Thyroid gland (tissue), 4 donors: ENCODE measurements around the gene ZFR. TPM values are rescaled to one million over a fixed set of nuclear protein-coding genes. Genes with fewer than 3 reads are reported as not detected.

ENCODE experiments used
- DNase-seq, 2 donors: peaks; one replicate each; pipeline ENCODE4 v3.0.0-alpha.2; 2019
- H3K27ac ChIP-seq, 3 donors: fragments of 200-600 bp; sonication (generic); 1 replicate in 2 of 3; 2 replicates in 1 of 3; pipeline ENCODE4 v1.5.1; 2016 to 2019; ENCODE audit warnings: mild to moderate bottlenecking in 1 of 3, moderate library complexity in 1 of 3
- H3K27me3 ChIP-seq: fragments of 200-600 bp; sonication (generic); one replicate; pipeline ENCODE4 v1.5.1; 2019
- H3K36me3 ChIP-seq, 2 donors: fragments of 200-600 bp; sonication (generic); one replicate each; pipeline ENCODE4 v1.5.1; 2016 to 2019
- H3K4me1 ChIP-seq, 2 donors: fragments of 200-600 bp; sonication (generic); one replicate each; pipeline ENCODE4 v1.5.1; 2017 to 2019
- H3K4me3 ChIP-seq, 3 donors: fragments of 200-600 bp; sonication (generic); replicated peaks in 1 of 3; 1 replicate in 2 of 3; 2 replicates in 1 of 3; pipeline ENCODE4 v1.5.1; 2016; ENCODE audit warnings: mild to moderate bottlenecking in 1 of 3
- H3K9me3 ChIP-seq: fragments of 200-600 bp; sonication (generic); one replicate; pipeline ENCODE4 v1.5.1; 2017
- POLR2A ChIP-seq, 2 donors: fragments of 450-650 bp; IDR thresholded peaks; one replicate each; pipeline ENCODE4 v1.6.1; 2017; ENCODE audit warnings: antibody characterized with exemption in 2 of 2, mild to moderate bottlenecking in 2 of 2, moderate library complexity in 1 of 2
- WGBS, 2 donors: methylation state at CpG; one replicate each; pipeline ENCODE4 v1.1.5; 2017; 5-methylcytosine and 5-hydroxymethylcytosine counted together
- intact Hi-C: fragments of 100-400 bp; cut with DNase I; formaldehyde crosslinking; loops from one replicate; pipeline ENCODE4 v1.15.1; 2023
- total RNA-seq, 4 donors: library from RNA; depleted of rRNA; stranded (reverse); fragments of >200 nt; gene quantifications; one replicate each; pipeline ENCODE4 v1.2.3, GENCODE V29; 2016
- TF ChIP-seq, protein P1 (sequence below), 6 experiments: fragments of 200-600 bp in 3 of 6; fragments of 450-650 bp in 3 of 6; sonication (generic) in 3 of 6; IDR thresholded peaks; one replicate each; pipeline ENCODE4 v1.5.1; 2016 to 2019; ENCODE audit warnings: antibody characterized with exemption in 6 of 6, mild to moderate bottlenecking in 2 of 6, inconsistent platforms in 1 of 6, moderate library complexity in 1 of 6

ZFR gene
- total RNA-seq, 4 donors from 2014 or later: 85.1 to 109 (median 92.2) TPM

DNA sequence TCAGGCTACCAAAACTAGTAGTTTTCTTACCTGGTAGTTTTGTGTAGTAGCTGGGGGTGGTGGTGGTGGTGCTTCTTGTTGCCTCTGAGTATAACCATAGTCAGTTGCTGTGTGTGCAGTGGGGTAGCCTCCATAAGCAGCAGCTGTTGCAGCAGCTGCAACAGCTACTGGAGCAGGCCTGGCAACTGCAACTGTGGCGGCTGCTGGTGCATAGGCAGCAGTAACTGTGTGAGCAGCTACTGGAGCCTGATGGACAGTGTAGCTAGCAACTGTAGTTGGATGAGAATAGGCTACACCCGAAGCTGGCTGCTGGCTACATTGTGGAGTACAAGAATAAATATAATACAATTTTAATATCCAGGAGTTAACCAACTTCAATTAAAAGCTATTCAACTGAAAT lies 24.7 kb downstream of the ZFR start:
- H3K27me3 ChIP-seq: no peaks in the 10 kb centered on the region
- no peaks in the 10 kb centered on the region for H3K9me3 ChIP-seq
- H3K4me1 ChIP-seq: peaks cover 16 to 18% of the 10 kb centered on the region in 2 donors
- 59 to 82% methylated on average over 2 of the region's 2 CpGs for WGBS, 2 donors
- TF ChIP-seq, protein P1, sequence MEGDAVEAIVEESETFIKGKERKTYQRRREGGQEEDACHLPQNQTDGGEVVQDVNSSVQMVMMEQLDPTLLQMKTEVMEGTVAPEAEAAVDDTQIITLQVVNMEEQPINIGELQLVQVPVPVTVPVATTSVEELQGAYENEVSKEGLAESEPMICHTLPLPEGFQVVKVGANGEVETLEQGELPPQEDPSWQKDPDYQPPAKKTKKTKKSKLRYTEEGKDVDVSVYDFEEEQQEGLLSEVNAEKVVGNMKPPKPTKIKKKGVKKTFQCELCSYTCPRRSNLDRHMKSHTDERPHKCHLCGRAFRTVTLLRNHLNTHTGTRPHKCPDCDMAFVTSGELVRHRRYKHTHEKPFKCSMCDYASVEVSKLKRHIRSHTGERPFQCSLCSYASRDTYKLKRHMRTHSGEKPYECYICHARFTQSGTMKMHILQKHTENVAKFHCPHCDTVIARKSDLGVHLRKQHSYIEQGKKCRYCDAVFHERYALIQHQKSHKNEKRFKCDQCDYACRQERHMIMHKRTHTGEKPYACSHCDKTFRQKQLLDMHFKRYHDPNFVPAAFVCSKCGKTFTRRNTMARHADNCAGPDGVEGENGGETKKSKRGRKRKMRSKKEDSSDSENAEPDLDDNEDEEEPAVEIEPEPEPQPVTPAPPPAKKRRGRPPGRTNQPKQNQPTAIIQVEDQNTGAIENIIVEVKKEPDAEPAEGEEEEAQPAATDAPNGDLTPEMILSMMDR (IDR thresholded peaks at IDR 0.05): no peak
- no peak for TF ChIP-seq POLR2A (IDR thresholded peaks at IDR 0.05)
- no peak for DNase-seq
- intact Hi-C loops: no loop called here
- H3K36me3 ChIP-seq: peaks cover 7 to 8% of the 10 kb centered on the region in 2 donors
- H3K27ac ChIP-seq: no peak overlapping the region
- no peak overlapping the region for H3K4me3 ChIP-seq

DNA sequence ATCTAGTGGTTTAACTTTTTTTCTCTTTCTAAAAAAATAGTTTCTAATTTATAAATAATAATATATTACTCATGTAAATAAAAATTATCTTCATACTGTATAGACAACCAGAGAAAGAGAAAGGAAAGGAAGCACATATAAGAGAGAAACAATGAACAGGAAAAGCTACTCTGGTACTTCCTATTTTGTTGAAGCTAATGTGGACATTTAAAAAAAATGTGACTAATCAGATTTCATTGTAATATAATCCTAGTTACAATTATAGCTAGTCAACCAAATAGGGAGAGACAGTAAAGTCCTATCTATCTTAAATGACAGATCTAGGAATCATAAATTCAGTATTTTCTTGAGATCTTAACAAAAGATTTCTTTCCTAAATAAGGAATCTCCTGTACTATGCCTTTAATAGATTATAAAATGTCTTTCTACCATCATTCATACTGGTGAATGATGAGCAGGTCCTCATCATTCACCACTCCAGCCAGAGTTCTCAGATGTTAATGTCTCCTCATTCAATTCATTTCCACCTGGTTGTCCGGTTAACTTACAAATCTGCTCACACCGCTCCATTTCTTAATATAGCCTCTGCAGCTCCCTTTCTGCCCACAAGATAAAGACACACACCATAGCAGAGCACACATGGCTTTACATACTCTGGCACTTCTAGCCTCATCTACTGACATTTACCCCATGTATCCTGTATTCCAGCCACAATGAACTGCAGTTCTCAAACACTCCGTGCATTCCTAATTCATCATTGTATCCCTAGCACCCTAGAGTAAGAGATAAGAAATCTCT lies 30.9 kb downstream of the ZFR start:
- no peak for DNase-seq
- intact Hi-C loops: no loop called here
- no peaks in the 10 kb centered on the region for H3K27me3 ChIP-seq
- TF ChIP-seq, protein P1 (IDR thresholded peaks at IDR 0.05): no peak
- TF ChIP-seq POLR2A (IDR thresholded peaks at IDR 0.05): no peak
- no peak overlapping the region for H3K27ac ChIP-seq
- no peaks in the 10 kb centered on the region for H3K4me1 ChIP-seq
- H3K4me3 ChIP-seq: no peak overlapping the region
- H3K36me3 ChIP-seq: peaks cover 24 to 27% of the 10 kb centered on the region in 2 donors
- WGBS, 2 donors: 88% methylated on average over 3 of the region's 3 CpGs
- H3K9me3 ChIP-seq: no peaks in the 10 kb centered on the region

DNA sequence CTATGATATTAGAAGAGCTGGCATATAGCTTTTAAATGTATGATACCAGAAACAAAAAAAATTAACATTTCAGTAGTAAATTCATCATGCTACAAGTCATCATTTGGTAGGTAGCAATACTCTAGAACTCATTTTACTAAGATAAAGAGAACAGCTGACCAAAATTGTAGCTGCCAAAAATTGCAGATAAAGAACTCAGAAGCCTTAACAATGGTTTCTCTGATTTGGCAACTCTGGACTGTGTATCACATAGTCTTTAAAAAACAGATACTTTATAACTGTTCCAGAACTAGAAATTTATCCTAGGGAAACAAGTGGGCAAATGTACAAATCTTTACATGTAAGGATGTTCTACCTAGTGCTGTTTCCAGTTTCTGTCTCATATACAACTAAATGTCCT lies 33.9 kb downstream of the ZFR start:
- H3K4me1 ChIP-seq: no peaks in the 10 kb centered on the region
- H3K27me3 ChIP-seq: no peaks in the 10 kb centered on the region
- no peak overlapping the region for H3K4me3 ChIP-seq
- TF ChIP-seq, protein P1 (IDR thresholded peaks at IDR 0.05): no peak
- TF ChIP-seq POLR2A (IDR thresholded peaks at IDR 0.05): no peak
- intact Hi-C loops: no loop called here
- H3K27ac ChIP-seq: no peak overlapping the region
- H3K36me3 ChIP-seq: peaks cover 23 to 25% of the 10 kb centered on the region in 2 donors
- DNase-seq: no peak
- H3K9me3 ChIP-seq: no peaks in the 10 kb centered on the region

DNA sequence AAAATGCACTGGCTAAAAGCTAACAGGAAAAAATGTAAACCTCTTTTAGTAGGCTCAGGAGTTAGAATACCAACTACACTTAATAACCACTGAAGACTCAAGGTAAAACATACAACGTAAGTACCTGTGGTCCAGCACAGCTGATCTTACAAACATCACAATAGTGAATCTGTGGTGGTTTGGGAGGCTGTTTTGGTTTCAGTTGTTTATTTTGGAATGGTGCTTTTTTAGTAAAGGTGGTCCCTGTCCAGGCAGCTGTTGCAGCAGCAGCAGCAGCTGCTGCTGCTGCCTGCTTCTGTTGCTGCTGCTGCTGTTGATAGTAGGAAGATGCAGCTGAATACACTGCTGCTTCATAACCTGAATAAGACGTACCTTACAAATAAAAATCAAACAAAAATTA lies 37.9 kb downstream of the ZFR start:
- intact Hi-C loops: no loop called here
- H3K36me3 ChIP-seq: peaks cover 29 to 41% of the 10 kb centered on the region in 2 donors
- whole genome bisulfite sequencing, 2 donors: 90 to 98% methylated on average over 2 of the region's 2 CpGs
- no peak overlapping the region for H3K27ac ChIP-seq
- no peaks in the 10 kb centered on the region for H3K4me1 ChIP-seq
- no peak for DNase-seq
- H3K4me3 ChIP-seq: no peak overlapping the region
- no peaks in the 10 kb centered on the region for H3K27me3 ChIP-seq
- TF ChIP-seq, protein P1 (IDR thresholded peaks at IDR 0.05): no peak
- TF ChIP-seq POLR2A (IDR thresholded peaks at IDR 0.05): no peak
- H3K9me3 ChIP-seq: no peaks in the 10 kb centered on the region

DNA sequence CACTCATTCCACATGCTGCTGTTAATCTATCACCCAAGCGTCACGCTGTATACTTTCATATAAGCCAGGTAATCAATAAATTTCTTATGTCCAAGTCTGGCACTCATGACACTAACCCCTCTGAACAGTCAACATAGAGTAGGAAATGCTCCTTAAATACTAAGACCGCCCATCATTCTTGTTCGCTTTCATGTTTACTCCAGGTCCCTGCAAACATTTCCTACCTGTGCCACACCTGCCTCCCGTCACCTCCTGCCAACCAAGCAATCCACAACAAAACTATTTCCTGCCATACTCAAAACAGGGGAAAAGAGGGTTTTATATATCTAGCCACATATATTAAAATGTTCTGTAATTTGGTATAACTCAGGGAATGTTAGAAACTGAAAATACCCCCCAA lies 39.0 kb downstream of the ZFR start:
- Histone ChIP-seq H3K4me1 (no peaks in the 10 kb centered on the region), H3K27ac (no peak overlapping the region), H3K36me3 (peaks cover 40 to 46% of the 10 kb centered on the region in 2 donors), H3K9me3 (no peaks in the 10 kb centered on the region), H3K27me3 (no peaks in the 10 kb centered on the region), H3K4me3 (no peak overlapping the region)
- no peak for TF ChIP-seq POLR2A (IDR thresholded peaks at IDR 0.05)
- TF ChIP-seq, protein P1 (IDR thresholded peaks at IDR 0.05): no peak
- WGBS, 2 donors: 97% methylated on average over 5 of the region's 5 CpGs
- intact Hi-C loops: no loop called here
- no peak for DNase-seq
